HG03354 (cell line): Measurements from ENCODE around the gene RSF1.
"Not testable (repeated sequence)": the region's sequence is repeated elsewhere in the genome, so short reads cannot be mapped to it uniquely, and the experiment has no call there.

Experiments
- ATAC-seq: cut with Tn5 transposase; IDR thresholded peaks from one replicate; pipeline ENCODE4 v1.9.1; 2021; ENCODE audit warnings: mild to moderate bottlenecking; ENCODE audit not compliant: unreplicated experiment, poor library complexity, severe bottlenecking

Gene RSF1

DNA sequence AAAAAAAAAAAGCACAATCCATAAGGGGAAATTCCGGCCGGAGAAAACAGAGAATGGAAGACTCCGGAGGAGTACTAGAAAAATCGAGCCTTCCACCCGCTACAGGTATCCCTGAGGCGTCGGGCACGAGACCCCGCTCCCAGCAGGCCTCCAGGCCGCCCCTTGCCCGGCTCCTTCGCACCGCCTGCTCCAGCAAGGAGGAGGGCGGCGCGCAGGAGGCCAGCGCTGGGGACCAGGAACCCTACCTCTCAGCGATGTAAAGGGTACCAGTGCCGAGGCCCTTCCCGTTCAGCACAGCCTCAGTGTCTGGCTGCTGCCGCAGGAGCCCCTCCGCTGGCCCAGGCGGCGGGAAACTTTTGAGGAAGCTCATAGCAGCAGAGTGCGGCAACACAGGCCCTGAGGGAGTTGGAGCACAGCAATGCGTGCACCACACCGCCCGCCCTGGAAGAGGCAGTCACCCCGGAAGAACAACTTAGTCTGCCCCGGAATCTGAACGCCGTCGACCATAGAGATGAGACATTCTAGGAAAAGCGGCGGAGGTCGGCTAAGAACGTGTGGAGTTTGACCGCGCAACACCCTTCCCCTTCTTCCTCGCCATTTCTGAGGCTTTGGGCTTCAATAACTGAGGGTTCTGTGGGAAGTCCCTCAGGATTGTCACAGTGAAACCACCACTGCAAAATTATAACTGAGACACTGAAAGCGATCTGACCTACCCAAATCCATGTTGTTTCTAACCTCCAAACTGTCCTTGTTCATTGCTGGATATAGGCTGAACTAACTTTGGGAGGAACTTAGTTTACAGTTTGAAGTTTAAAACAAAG is 183.0 kb downstream of the RSF1 start, which contains the start of gene CLNS1A:
Gene CLNS1A, minus strand, starts transcription at position 450 of the 821 bp plus-strand sequence. Its CDS starts 80 bp downstream, at position 370.
- peak; percentile 97 for ATAC-seq

DNA sequence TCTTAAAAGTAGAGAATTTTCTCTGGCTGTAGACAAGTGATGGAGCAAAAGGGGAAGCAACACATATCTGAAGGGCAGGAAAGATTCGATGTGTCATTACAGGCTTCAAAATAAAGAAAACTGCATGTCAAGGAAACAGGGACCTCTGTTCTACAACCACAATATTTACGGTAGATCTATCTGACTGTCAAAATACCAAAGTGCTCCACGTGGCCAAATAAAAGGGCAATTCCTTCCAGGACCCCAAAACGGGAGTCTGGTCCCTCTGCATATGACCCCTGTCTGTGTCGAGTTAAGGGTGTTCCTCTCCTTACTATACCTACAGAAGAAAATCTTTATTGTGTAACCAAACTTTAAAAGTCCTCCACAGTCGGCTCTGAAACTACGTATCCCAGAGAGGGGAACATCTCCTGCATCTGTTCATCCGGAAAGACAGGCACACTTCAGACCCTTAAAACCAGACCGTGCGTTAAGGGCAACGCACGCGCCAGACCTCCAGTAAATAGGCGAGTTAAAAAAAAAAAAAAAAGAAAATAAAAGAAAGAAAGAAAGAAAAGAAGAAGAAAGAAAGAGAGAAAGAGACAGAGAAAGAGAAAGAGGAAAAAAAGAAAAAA is 183.7 kb downstream of the RSF1 start:
- no peak for ATAC-seq

GRCh38 chr11:77633926-77634325 is 186.6 kb downstream of the RSF1 start:
- ATAC-seq: not testable (repeated sequence)

DNA sequence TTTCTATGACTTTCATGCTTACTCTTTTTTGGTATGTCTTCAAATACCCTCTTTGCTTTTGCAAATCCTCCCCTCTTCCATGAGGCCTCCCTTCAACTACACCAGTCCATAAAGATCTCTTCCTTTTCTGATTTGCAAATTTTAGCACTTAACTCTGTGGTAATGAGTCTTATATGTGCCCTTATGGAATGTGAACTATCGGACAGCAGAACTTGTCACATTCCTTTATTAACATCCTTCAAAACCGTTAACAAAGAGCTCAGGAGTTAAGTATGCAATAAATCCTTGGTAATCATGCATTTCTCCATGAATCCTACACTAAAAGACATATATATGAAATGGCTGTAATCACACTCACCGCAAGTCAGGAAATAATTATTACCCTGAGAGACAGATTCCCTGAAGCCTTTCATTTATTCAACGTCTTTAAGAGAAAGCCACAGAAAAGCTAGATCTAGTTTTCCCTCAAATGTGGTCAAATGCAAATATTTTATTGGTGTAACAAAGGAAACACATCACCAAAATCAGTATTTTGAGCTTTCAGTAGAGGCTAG is 190.3 kb downstream of the RSF1 start:
- ATAC-seq: no peak

DNA sequence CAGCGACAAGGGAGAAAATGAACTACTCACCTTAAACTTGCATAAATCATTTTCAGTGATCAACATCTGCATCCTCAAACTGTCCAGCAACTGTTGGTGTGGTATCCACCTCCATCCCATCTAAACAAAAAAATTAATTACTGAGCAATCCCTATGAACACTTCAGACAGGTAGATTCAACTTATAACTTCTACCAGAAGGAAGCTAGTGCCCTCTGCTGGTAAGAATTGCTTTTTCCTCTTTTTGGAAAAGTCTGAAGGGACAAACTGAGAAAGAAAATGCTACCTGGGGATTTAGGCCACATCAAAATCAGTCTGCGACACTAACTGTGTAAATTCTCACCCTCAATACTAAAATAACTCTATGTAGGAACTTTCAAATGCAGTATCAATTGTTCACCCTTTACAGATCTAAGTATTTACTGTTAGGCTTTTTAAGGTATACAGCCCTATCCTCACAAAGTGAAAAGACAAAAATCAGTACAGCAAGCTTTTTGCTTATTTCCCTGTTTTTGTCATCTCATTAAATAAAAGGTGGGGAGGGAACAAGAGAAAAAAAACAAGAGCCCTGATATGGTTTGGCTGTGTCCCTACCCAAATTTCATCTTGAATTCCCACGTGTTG is 200.8 kb downstream of the RSF1 start:
- no peak for ATAC-seq

GRCh38 chr11:77617892-77618291 is 202.6 kb downstream of the RSF1 start:
- no peak for ATAC-seq

GRCh38 chr11:77611921-77612320 is 208.6 kb downstream of the RSF1 start:
- ATAC-seq: no peak
